Hepatocyte (in vitro differentiated cells): ENCODE measurements around the gene PDLIM7.

Source experiments
- EZH2 ChIP-seq: fragments of 200-600 bp; sonication (generic); IDR thresholded peaks from 2 replicates; pipeline ENCODE4 v1.6.1; 2016; ENCODE audit warnings: antibody characterized with exemption, mild to moderate bottlenecking, borderline replicate concordance
- EZH2phosphoT487 ChIP-seq: fragments of 200-600 bp; sonication (generic); IDR thresholded peaks from one replicate; pipeline ENCODE4 v1.6.1; 2018; ENCODE audit warnings: antibody characterized with exemption, mild to moderate bottlenecking, low read depth, moderate library complexity; ENCODE audit not compliant: unreplicated experiment, severe bottlenecking
- TF ChIP-seq, protein P1 (sequence below): fragments of 200-600 bp; sonication (generic); IDR thresholded peaks from 2 replicates; pipeline ENCODE4 v1.5.1; 2016; ENCODE audit warnings: antibody characterized with exemption, mild to moderate bottlenecking; ENCODE audit not compliant: poor library complexity

DNA sequence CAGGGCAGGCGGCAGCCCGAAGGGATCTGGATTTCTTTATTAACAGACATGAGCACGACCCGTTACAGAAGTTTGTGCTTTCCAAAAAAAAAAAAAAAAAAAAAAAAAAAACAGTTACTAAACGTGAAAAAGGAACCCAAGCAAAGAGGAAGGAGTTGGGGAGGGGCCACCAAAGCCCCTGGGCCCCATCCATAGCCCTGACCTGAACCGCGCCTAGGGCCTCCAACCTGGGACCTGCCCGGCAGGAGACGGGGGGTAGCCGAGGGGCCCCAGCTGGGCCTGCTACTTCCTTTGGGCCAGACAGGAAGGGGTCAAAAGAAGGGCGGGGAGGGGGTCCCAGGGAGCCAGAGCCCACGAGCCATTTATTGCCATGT, 40.8 kb downstream of the PDLIM7 start:
- TF ChIP-seq EZH2 (no peak), EZH2phosphoT487 (no peak)
- TF ChIP-seq, protein P1, sequence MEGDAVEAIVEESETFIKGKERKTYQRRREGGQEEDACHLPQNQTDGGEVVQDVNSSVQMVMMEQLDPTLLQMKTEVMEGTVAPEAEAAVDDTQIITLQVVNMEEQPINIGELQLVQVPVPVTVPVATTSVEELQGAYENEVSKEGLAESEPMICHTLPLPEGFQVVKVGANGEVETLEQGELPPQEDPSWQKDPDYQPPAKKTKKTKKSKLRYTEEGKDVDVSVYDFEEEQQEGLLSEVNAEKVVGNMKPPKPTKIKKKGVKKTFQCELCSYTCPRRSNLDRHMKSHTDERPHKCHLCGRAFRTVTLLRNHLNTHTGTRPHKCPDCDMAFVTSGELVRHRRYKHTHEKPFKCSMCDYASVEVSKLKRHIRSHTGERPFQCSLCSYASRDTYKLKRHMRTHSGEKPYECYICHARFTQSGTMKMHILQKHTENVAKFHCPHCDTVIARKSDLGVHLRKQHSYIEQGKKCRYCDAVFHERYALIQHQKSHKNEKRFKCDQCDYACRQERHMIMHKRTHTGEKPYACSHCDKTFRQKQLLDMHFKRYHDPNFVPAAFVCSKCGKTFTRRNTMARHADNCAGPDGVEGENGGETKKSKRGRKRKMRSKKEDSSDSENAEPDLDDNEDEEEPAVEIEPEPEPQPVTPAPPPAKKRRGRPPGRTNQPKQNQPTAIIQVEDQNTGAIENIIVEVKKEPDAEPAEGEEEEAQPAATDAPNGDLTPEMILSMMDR, result no peak
